ENCODE measurements around the gene PBX1. TPM values are rescaled to one million over a fixed set of nuclear protein-coding genes. Genes with fewer than 3 reads are reported as not detected.

Gene PBX1
- total RNA-seq, 1 donor from 2014 or later = 71.7 TPM

- H3K36me3 Mint-ChIP-seq (ENCODE audit: low read depth) = no peaks in the 10 kb centered on the region
- no peak overlapping the region for H3K4me3 Mint-ChIP-seq
- DNase-seq (ENCODE audit: low read depth, low spot score) = no peak
- H3K27me3 Mint-ChIP-seq (ENCODE audit: low read depth) = no peaks in the 10 kb centered on the region
- H3K27ac Mint-ChIP-seq (ENCODE audit: unreplicated experiment) = no peak overlapping the region
- H3K4me1 Mint-ChIP-seq = peaks cover 14% of the 10 kb centered on the region
- no peak for TF ChIP-seq CTCF (conservative IDR thresholded peaks at IDR 0.05)
- no peaks in the 10 kb centered on the region for H3K9me3 Mint-ChIP-seq
Observed at GRCh38 chr1:164687777-164688176, 128.8 kb downstream of the PBX1 start.

DNA sequence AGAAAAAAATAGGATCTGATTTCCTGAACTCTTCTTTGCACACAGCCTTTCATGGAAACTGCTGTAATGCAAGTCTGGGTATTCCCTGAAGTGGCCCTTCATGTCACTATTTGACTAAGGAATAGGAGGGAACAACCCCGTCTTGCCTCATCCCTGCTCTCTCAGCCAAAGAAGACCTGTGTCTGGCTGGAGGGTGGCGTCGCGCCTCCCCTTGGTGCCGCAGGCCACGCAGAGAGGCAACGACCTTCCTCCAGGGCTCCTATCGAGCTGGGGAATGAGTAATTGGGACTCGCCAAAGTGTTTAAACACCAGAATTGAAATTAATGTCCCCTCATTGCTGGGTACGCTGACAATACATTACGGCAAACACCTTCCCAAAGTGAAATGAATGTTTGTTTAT is 129.8 kb downstream of the PBX1 start:
- Mint-ChIP-seq H3K4me1 (peaks cover 14% of the 10 kb centered on the region), H3K4me3 (no peak overlapping the region), H3K27ac (ENCODE audit: unreplicated experiment) (no peak overlapping the region), H3K36me3 (ENCODE audit: low read depth) (no peaks in the 10 kb centered on the region), H3K27me3 (ENCODE audit: low read depth) (no peaks in the 10 kb centered on the region), H3K9me3 (no peaks in the 10 kb centered on the region)
- TF ChIP-seq CTCF (conservative IDR thresholded peaks at IDR 0.05) = no peak
- DNase-seq (ENCODE audit: low read depth, low spot score) = no peak

GRCh38 chr1:164689672-164690511 is 130.9 kb downstream of the PBX1 start:
- Mint-ChIP-seq H3K4me1 (peaks cover 14% of the 10 kb centered on the region), H3K27ac (ENCODE audit: unreplicated experiment) (no peak overlapping the region), H3K36me3 (ENCODE audit: low read depth) (no peaks in the 10 kb centered on the region), H3K9me3 (no peaks in the 10 kb centered on the region), H3K27me3 (ENCODE audit: low read depth) (no peaks in the 10 kb centered on the region), H3K4me3 (no peak overlapping the region)
- no peak for DNase-seq (ENCODE audit: low read depth, low spot score)
- no peak for TF ChIP-seq CTCF (conservative IDR thresholded peaks at IDR 0.05)

- Mint-ChIP-seq H3K4me1 (peaks cover 14% of the 10 kb centered on the region), H3K27ac (ENCODE audit: unreplicated experiment) (no peak overlapping the region), H3K36me3 (ENCODE audit: low read depth) (no peaks in the 10 kb centered on the region), H3K9me3 (no peaks in the 10 kb centered on the region), H3K4me3 (no peak overlapping the region), H3K27me3 (ENCODE audit: low read depth) (no peaks in the 10 kb centered on the region)
- no peak for DNase-seq (ENCODE audit: low read depth, low spot score)
- TF ChIP-seq CTCF (conservative IDR thresholded peaks at IDR 0.05) = no peak
Observed at GRCh38 chr1:164692420-164692819, 133.4 kb downstream of the PBX1 start.

DNA sequence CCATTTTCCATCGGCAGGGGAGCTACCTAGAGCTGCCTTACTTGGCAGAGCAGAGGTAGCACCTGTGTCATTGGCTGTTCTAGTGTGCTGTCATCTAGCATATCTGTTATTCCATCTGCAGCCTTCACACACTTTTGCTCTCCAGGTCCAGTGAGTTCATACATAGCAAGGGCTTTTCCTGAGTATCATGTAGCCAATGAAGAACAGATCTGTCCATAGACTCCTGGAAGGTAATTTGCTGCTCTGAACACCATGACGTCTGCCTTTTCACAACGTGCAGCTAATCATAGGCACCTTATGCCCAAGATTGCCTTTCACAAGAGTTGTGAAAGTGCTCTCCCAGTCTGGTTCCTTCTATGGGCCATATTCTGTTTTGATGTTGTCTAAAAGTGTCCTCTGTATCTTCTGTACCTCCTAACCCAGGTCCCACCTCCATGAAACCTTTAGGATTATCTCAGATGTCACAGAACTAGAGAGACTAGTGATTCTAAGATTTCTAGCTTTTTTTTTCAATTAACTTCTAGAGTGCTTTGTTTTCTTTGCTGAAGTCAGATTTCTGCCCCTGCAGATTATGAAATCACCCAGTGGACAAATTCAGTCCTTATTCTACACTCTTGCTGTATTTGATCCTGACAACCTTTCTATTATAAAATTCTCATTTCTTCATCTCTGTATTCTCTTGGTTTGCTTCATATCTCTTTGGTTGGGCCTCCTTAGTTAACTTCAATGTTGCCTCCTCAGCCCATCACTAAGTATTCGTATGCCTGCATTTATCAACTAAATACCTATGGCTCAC is 134.8 kb downstream of the PBX1 start:
- Mint-ChIP-seq H3K36me3 (ENCODE audit: low read depth) (no peaks in the 10 kb centered on the region), H3K9me3 (no peaks in the 10 kb centered on the region), H3K27ac (ENCODE audit: unreplicated experiment) (no peak overlapping the region), H3K27me3 (ENCODE audit: low read depth) (no peaks in the 10 kb centered on the region), H3K4me1 (peaks cover 14% of the 10 kb centered on the region), H3K4me3 (no peak overlapping the region)
- no peak for TF ChIP-seq CTCF (conservative IDR thresholded peaks at IDR 0.05)
- DNase-seq (ENCODE audit: low read depth, low spot score) = no peak
